Fibroblast of villous mesenchyme (primary cell): ENCODE results near the gene PHOX2B. TPM values are rescaled to one million over a fixed set of nuclear protein-coding genes. Genes with fewer than 3 reads are reported as not detected.

ENCODE experiments used
- DNase-seq: peaks from one replicate; pipeline ENCODE4 v3.0.0-alpha.2; 2010; ENCODE audit warnings: low read depth
- H3K4me3 ChIP-seq: 2 replicates; pipeline ENCODE4 v1.5.1; 2011; ENCODE audit warnings: low read depth, mild to moderate bottlenecking, low read length
- total RNA-seq: library from RNA; depleted of rRNA; stranded (reverse); fragments of >200 nt; gene quantifications from 2 replicates; pipeline ENCODE4 v1.2.3, GENCODE V29; 2012
- TF ChIP-seq, protein P1 (sequence below): IDR thresholded peaks from 2 replicates; pipeline ENCODE4 v1.5.1; 2012; ENCODE audit warnings: low read depth, mild to moderate bottlenecking, low read length; ENCODE audit not compliant: insufficient read depth

PHOX2B gene
- not detected in 2 replicates for total RNA-seq

- DNase-seq: no peak
- no peak within 1 kb of the TSS for H3K4me3 ChIP-seq
- TF ChIP-seq, protein P1, sequence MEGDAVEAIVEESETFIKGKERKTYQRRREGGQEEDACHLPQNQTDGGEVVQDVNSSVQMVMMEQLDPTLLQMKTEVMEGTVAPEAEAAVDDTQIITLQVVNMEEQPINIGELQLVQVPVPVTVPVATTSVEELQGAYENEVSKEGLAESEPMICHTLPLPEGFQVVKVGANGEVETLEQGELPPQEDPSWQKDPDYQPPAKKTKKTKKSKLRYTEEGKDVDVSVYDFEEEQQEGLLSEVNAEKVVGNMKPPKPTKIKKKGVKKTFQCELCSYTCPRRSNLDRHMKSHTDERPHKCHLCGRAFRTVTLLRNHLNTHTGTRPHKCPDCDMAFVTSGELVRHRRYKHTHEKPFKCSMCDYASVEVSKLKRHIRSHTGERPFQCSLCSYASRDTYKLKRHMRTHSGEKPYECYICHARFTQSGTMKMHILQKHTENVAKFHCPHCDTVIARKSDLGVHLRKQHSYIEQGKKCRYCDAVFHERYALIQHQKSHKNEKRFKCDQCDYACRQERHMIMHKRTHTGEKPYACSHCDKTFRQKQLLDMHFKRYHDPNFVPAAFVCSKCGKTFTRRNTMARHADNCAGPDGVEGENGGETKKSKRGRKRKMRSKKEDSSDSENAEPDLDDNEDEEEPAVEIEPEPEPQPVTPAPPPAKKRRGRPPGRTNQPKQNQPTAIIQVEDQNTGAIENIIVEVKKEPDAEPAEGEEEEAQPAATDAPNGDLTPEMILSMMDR: no peak
Measured at GRCh38 chr4:41748571-41749475, at the start of gene PHOX2B. Gene PHOX2B, minus strand, starts transcription at chr4:41748725. Its CDS starts 115 bp downstream, at chr4:41748610.

DNA sequence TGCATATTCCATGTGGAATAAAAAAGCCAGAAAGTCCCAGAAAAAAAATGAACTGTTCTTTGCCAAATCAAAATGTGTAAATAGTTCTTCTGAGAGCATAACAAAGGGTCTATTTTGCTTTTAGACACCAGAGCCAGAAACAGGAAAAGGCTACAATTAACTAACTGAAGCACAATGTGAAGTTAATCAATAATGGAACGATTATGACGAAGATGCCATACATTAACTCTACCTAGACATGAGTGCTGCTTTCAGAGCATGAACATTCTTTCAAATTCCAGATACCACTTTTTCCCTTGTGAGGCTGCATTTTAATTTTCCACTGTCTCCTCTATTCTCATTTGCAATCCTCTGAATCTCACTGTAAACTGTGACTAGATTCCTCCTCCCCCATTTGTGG is 48.7 kb upstream of the PHOX2B start:
- no peak overlapping the region for H3K4me3 ChIP-seq
- no peak for DNase-seq
- TF ChIP-seq, protein P1: no peak

GRCh38 chr4:41796545-41797210 is 48.2 kb upstream of the PHOX2B start:
- TF ChIP-seq, protein P1: no peak
- DNase-seq: no peak

GRCh38 chr4:41795796-41796385 is 47.4 kb upstream of the PHOX2B start:
- DNase-seq: no peak
- no peak overlapping the region for H3K4me3 ChIP-seq
- TF ChIP-seq, protein P1: no peak

More at GRCh38 chr4:41796545-41797210, 48.2 kb upstream of the PHOX2B start:
- no peak overlapping the region for H3K4me3 ChIP-seq

GRCh38 chr4:41792166-41792565 is 43.6 kb upstream of the PHOX2B start:
- TF ChIP-seq, protein P1: no peak
- no peak for DNase-seq
- no peak overlapping the region for H3K4me3 ChIP-seq

DNA sequence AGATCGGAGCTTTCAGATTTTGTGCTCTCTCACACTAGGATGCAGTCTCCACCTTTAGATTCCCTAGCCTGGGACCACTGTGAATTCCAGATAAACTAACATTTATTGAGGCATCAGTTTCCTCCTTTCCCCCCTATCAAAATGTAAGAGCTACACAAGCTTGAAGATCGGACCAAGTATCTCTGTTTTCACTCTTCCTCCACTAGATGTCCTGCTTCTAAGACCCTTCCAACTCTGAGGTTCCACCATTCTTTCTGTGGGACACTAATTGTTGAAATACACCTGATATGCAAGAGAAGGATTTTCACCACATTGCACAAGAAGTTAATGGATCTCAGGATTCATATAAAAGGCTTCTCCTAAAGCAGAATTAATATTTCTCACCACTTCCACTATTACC is 43.0 kb upstream of the PHOX2B start:
- DNase-seq: no peak
- TF ChIP-seq, protein P1: no peak
- no peak overlapping the region for H3K4me3 ChIP-seq
